Smooth muscle cell (in vitro differentiated cells): ENCODE data around the gene SAMHD1. TPM values are rescaled to one million over a fixed set of nuclear protein-coding genes. Genes with fewer than 3 reads are reported as not detected.

Source experiments
- DNase-seq: peaks from one replicate; lab custom pipeline; 2025; ENCODE audit not compliant: unreplicated experiment; lab: John Stamatoyannopoulos, UW
- H2AFZ ChIP-seq: fragments of 200-600 bp; sonication (generic); 2 replicates; pipeline ENCODE4 v1.6.0; 2016; ENCODE audit warnings: antibody characterized with exemption, low read depth, mild to moderate bottlenecking
- H3F3A ChIP-seq: fragments of 200-600 bp; sonication (generic); 2 replicates; pipeline ENCODE4 v1.6.0; 2017; ENCODE audit warnings: antibody characterized with exemption, low read depth
- H3K27ac ChIP-seq: fragments of 200-600 bp; sonication (generic); 2 replicates; pipeline ENCODE4 v1.5.1; 2016; ENCODE audit warnings: low read depth, mild to moderate bottlenecking
- H3K27me3 ChIP-seq: fragments of 200-600 bp; sonication (generic); 2 replicates; pipeline ENCODE4 v1.6.1; 2016; ENCODE audit warnings: low read depth, mild to moderate bottlenecking
- H3K36me3 ChIP-seq: fragments of 200-600 bp; sonication (generic); 2 replicates; pipeline ENCODE4 v1.5.1; 2016; ENCODE audit warnings: low read depth
- H3K4me1 ChIP-seq: fragments of 200-600 bp; sonication (generic); 2 replicates; pipeline ENCODE4 v1.5.1; 2016; ENCODE audit warnings: low read depth
- H3K4me2 ChIP-seq: fragments of 200-600 bp; sonication (generic); 2 replicates; pipeline ENCODE4 v1.6.0; 2016; ENCODE audit warnings: mild to moderate bottlenecking
- H3K4me3 ChIP-seq: fragments of 200-600 bp; sonication (generic); 2 replicates; pipeline ENCODE4 v1.5.1; 2016; ENCODE audit warnings: mild to moderate bottlenecking
- H3K79me2 ChIP-seq: fragments of 200-600 bp; sonication (generic); 2 replicates; pipeline ENCODE4 v1.6.0; 2016; ENCODE audit warnings: low read depth, mild to moderate bottlenecking
- H3K9ac ChIP-seq: fragments of 200-600 bp; sonication (generic); 2 replicates; pipeline ENCODE4 v1.6.0; 2016; ENCODE audit warnings: low read depth
- H3K9me3 ChIP-seq: fragments of 200-600 bp; sonication (generic); replicated peaks from 2 replicates; pipeline ENCODE4 v1.5.1; 2016; ENCODE audit warnings: low read depth
- H4K20me1 ChIP-seq: fragments of 200-600 bp; sonication (generic); 2 replicates; pipeline ENCODE4 v1.6.0; 2016; ENCODE audit warnings: low read depth
- CTCF ChIP-seq: fragments of 200-600 bp; sonication (generic); IDR thresholded peaks from 2 replicates; pipeline ENCODE4 v1.5.1; 2017; ENCODE audit warnings: borderline replicate concordance, mild to moderate bottlenecking, antibody characterized with exemption; ENCODE audit not compliant: insufficient read depth, poor library complexity, severe bottlenecking
- WGBS: methylation state at CpG from one replicate; pipeline ENCODE4 v1.1.7; 2016; ENCODE audit warnings: low lambda C conversion rate; 5-methylcytosine and 5-hydroxymethylcytosine counted together
- polyA plus RNA-seq: library from polyadenylated mRNA; unstranded; fragments of >200 nt; fragmentation: Nextera tagmentation; extraction: Ambion mirVana; gene quantifications from 2 replicates; pipeline ENCODE4 v1.2.1, GENCODE V29; 2016
- total RNA-seq: library from RNA; depleted of rRNA; stranded (reverse); fragments of >200 nt; gene quantifications from 2 replicates; pipeline ENCODE4 v1.2.3, GENCODE V29; 2014

SAMHD1 gene
- total and polyA plus RNA-seq, 2 experiments from 2014 or later: 2.1 to 4.6 TPM

GRCh38 chr20:36959242-36959641 lies 7.7 kb upstream of the SAMHD1 start:
- H2AFZ ChIP-seq: no peak overlapping the region
- no peak overlapping the region for H3K4me3 ChIP-seq
- no peaks in the 10 kb centered on the region for H3K4me1 ChIP-seq
- no peaks in the 10 kb centered on the region for H3K36me3 ChIP-seq
- H3F3A ChIP-seq: no peaks in the 10 kb centered on the region
- no peaks in the 10 kb centered on the region for H3K9me3 ChIP-seq
- no peaks in the 10 kb centered on the region for H3K79me2 ChIP-seq
- no peak overlapping the region for H3K27ac ChIP-seq
- no peak overlapping the region for H3K9ac ChIP-seq
- H3K27me3 ChIP-seq: no peaks in the 10 kb centered on the region
- WGBS: 85% methylated on average over 4 of the region's 4 CpGs
- TF ChIP-seq CTCF: no peak
- H4K20me1 ChIP-seq: no peaks in the 10 kb centered on the region
- H3K4me2 ChIP-seq: no peak overlapping the region
- no peak for DNase-seq

GRCh38 chr20:36957875-36958667 lies 6.6 kb upstream of the SAMHD1 start:
- no peak for DNase-seq
- no peaks in the 10 kb centered on the region for H3K36me3 ChIP-seq

GRCh38 chr20:36956674-36957073 lies 5.2 kb upstream of the SAMHD1 start:
- TF ChIP-seq CTCF: no peak
- Histone ChIP-seq H3K9ac (no peak overlapping the region), H3K79me2 (no peaks in the 10 kb centered on the region), H3F3A (no peaks in the 10 kb centered on the region), H3K4me1 (no peaks in the 10 kb centered on the region), H3K36me3 (no peaks in the 10 kb centered on the region), H4K20me1 (no peaks in the 10 kb centered on the region), H3K4me3 (no peak overlapping the region), H3K9me3 (no peaks in the 10 kb centered on the region), H3K4me2 (no peak overlapping the region), H3K27me3 (no peaks in the 10 kb centered on the region), H3K27ac (no peak overlapping the region), H2AFZ (no peak overlapping the region)
- 87% methylated on average over 2 of the region's 2 CpGs for WGBS
- no peak for DNase-seq

More at GRCh38 chr20:36957875-36958667, 6.6 kb upstream of the SAMHD1 start:
- H3K4me1 ChIP-seq: no peaks in the 10 kb centered on the region
- H3K4me2 ChIP-seq: no peak overlapping the region
- H3K27me3 ChIP-seq: no peaks in the 10 kb centered on the region
- no peak overlapping the region for H3K4me3 ChIP-seq
- H3K27ac ChIP-seq: no peak overlapping the region
- H4K20me1 ChIP-seq: no peaks in the 10 kb centered on the region
- no peaks in the 10 kb centered on the region for H3K9me3 ChIP-seq
- no peaks in the 10 kb centered on the region for H3F3A ChIP-seq
- H3K9ac ChIP-seq: no peak overlapping the region
- 92% methylated on average over 10 of the region's 10 CpGs for WGBS
- no peak overlapping the region for H2AFZ ChIP-seq
- H3K79me2 ChIP-seq: no peaks in the 10 kb centered on the region
- no peak for TF ChIP-seq CTCF

- 58% methylated on average over 3 of the region's 3 CpGs for WGBS
- H4K20me1 ChIP-seq: no peaks in the 10 kb centered on the region
Observed at GRCh38 chr20:36956016-36956415, 4.5 kb upstream of the SAMHD1 start.

More at GRCh38 chr20:36956016-36956415, 4.5 kb upstream of the SAMHD1 start:
- Histone ChIP-seq H3K79me2 (no peaks in the 10 kb centered on the region), H3K4me2 (no peak overlapping the region), H3K9me3 (no peaks in the 10 kb centered on the region), H3F3A (no peaks in the 10 kb centered on the region), H3K27me3 (no peaks in the 10 kb centered on the region), H2AFZ (no peak overlapping the region), H3K4me1 (no peaks in the 10 kb centered on the region), H3K9ac (no peak overlapping the region), H3K4me3 (no peak overlapping the region), H3K36me3 (no peaks in the 10 kb centered on the region), H3K27ac (no peak overlapping the region)
- DNase-seq: no peak
- TF ChIP-seq CTCF: no peak
